ENCODE results near the gene NMUR2.

NMUR2 gene

GRCh38 chr5:152405145-152405544 lies at the start of gene NMUR2:
Gene NMUR2 (minus strand): TSS chr5:152405279. CDS start chr5:152405113, 166 bp downstream.
- no peak for DNase-seq (ENCODE audit: low spot score)

- DNase-seq (ENCODE audit: low spot score): no peak
These were observed 38.9 kb upstream of the NMUR2 start for GRCh38 chr5:152443935-152444334.

- DNase-seq (ENCODE audit: low spot score): no peak
These were observed 34.7 kb upstream of the NMUR2 start for GRCh38 chr5:152439791-152440190.

GRCh38 chr5:152437866-152438265 lies 32.8 kb upstream of the NMUR2 start:
- no peak for DNase-seq (ENCODE audit: low spot score)

GRCh38 chr5:152427721-152428120 lies 22.6 kb upstream of the NMUR2 start:
- DNase-seq (ENCODE audit: low spot score): no peak

- DNase-seq (ENCODE audit: low spot score): no peak
These were observed 20.0 kb upstream of the NMUR2 start for GRCh38 chr5:152425083-152425482.

GRCh38 chr5:152424501-152424900 lies 19.4 kb upstream of the NMUR2 start:
- DNase-seq (ENCODE audit: low spot score): no peak

- DNase-seq (ENCODE audit: low spot score): no peak
These were observed 17.0 kb upstream of the NMUR2 start for GRCh38 chr5:152422081-152422480.

- no peak for DNase-seq (ENCODE audit: low spot score)
These were observed 7.0 kb upstream of the NMUR2 start for GRCh38 chr5:152412129-152412528.

GRCh38 chr5:152406082-152406481 lies 1.0 kb upstream of the NMUR2 start:
- DNase-seq (ENCODE audit: low spot score): no peak

GRCh38 chr5:152404494-152404893 lies 585 bp downstream of the NMUR2 start:
- DNase-seq (ENCODE audit: low spot score): no peak

GRCh38 chr5:152403046-152403445 lies 2.0 kb downstream of the NMUR2 start:
- no peak for DNase-seq (ENCODE audit: low spot score)

- no peak for DNase-seq (ENCODE audit: low spot score)
These were observed 4.2 kb downstream of the NMUR2 start for GRCh38 chr5:152400846-152401245.

- no peak for DNase-seq (ENCODE audit: low spot score)
These were observed 7.5 kb downstream of the NMUR2 start for GRCh38 chr5:152397581-152397980.

GRCh38 chr5:152393441-152393840 lies 11.6 kb downstream of the NMUR2 start:
- DNase-seq (ENCODE audit: low spot score): no peak

- no peak for DNase-seq (ENCODE audit: low spot score)
These were observed 15.8 kb downstream of the NMUR2 start for GRCh38 chr5:152389208-152389849.

GRCh38 chr5:152388610-152389009 lies 16.5 kb downstream of the NMUR2 start:
- no peak for DNase-seq (ENCODE audit: low spot score)

GRCh38 chr5:152380415-152381123 lies 24.5 kb downstream of the NMUR2 start:
- no peak for DNase-seq (ENCODE audit: low spot score)

- no peak for DNase-seq (ENCODE audit: low spot score)
These were observed 25.7 kb downstream of the NMUR2 start for GRCh38 chr5:152379331-152379730.

GRCh38 chr5:152378730-152379129 lies 26.3 kb downstream of the NMUR2 start:
- no peak for DNase-seq (ENCODE audit: low spot score)

GRCh38 chr5:152376886-152377285 lies 28.2 kb downstream of the NMUR2 start:
- DNase-seq (ENCODE audit: low spot score): no peak

- DNase-seq (ENCODE audit: low spot score): no peak
These were observed 30.3 kb downstream of the NMUR2 start for GRCh38 chr5:152374711-152375275.

- DNase-seq (ENCODE audit: low spot score): no peak
These were observed 32.2 kb downstream of the NMUR2 start for GRCh38 chr5:152372875-152373274.
